ENCODE results near the gene CCDC158.
"Not testable (repeated sequence)": the region's sequence is repeated elsewhere in the genome, so short reads cannot be mapped to it uniquely, and the experiment has no call there.

CCDC158 gene

GRCh38 chr4:76429636-76430035 is 8.7 kb upstream of the CCDC158 start:
- no peak for DNase-seq

GRCh38 chr4:76426272-76426671 is 5.3 kb upstream of the CCDC158 start:
- no peak for DNase-seq

GRCh38 chr4:76423159-76423558 is 2.2 kb upstream of the CCDC158 start:
- DNase-seq = not testable (repeated sequence)

- DNase-seq = no peak
Measured at GRCh38 chr4:76420188-76420761, 666 bp downstream of the CCDC158 start.

- DNase-seq = no peak
Measured at GRCh38 chr4:76410636-76411035, 10.3 kb downstream of the CCDC158 start.

GRCh38 chr4:76407440-76408119 is 13.4 kb downstream of the CCDC158 start:
- DNase-seq = no peak

GRCh38 chr4:76406081-76406480 is 14.9 kb downstream of the CCDC158 start:
- DNase-seq = no peak

GRCh38 chr4:76401654-76402053 is 19.3 kb downstream of the CCDC158 start:
- no peak for DNase-seq

- no peak for DNase-seq
Measured at GRCh38 chr4:76388160-76388908, 32.6 kb downstream of the CCDC158 start.

GRCh38 chr4:76386566-76387305 is 34.2 kb downstream of the CCDC158 start:
- no peak for DNase-seq

- DNase-seq = no peak
Measured at GRCh38 chr4:76385974-76386373, 35.0 kb downstream of the CCDC158 start.

GRCh38 chr4:76384052-76384451 is 36.9 kb downstream of the CCDC158 start:
- no peak for DNase-seq

GRCh38 chr4:76383001-76383400 is 37.9 kb downstream of the CCDC158 start:
- no peak for DNase-seq

GRCh38 chr4:76381986-76382385 is 39.0 kb downstream of the CCDC158 start:
- DNase-seq = no peak

- DNase-seq = no peak
Measured at GRCh38 chr4:76380561-76380960, 40.4 kb downstream of the CCDC158 start.

GRCh38 chr4:76377911-76378310 is 43.0 kb downstream of the CCDC158 start:
- no peak for DNase-seq

- DNase-seq = no peak
Measured at GRCh38 chr4:76377481-76377901, 43.5 kb downstream of the CCDC158 start.

GRCh38 chr4:76376534-76376933 is 44.4 kb downstream of the CCDC158 start:
- no peak for DNase-seq

- DNase-seq = no peak
Measured at GRCh38 chr4:76375703-76376102, 45.2 kb downstream of the CCDC158 start.

GRCh38 chr4:76374798-76375197 is 46.1 kb downstream of the CCDC158 start:
- DNase-seq = no peak

- DNase-seq = no peak
Measured at GRCh38 chr4:76373919-76374552, 46.9 kb downstream of the CCDC158 start.

GRCh38 chr4:76366737-76367136 is 54.2 kb downstream of the CCDC158 start:
- no peak for DNase-seq

GRCh38 chr4:76365636-76366035 is 55.3 kb downstream of the CCDC158 start:
- DNase-seq = no peak
